H1 (cell line): ENCODE measurements around the gene COMT.

Experiments used
- ASH2L ChIP-seq: fragments of 200-600, 300-600 bp; sonication (generic); IDR thresholded peaks from one replicate; pipeline ENCODE4 v1.7.1; 2017; ENCODE audit warnings: low read length
- CHD2 ChIP-seq: IDR thresholded peaks from 2 replicates; pipeline ENCODE4 v1.6.1; 2012; ENCODE audit warnings: low read length, improper control_type of control experiment
- MAFK ChIP-seq: IDR thresholded peaks from 2 replicates; pipeline ENCODE4 v1.6.1; 2012; ENCODE audit warnings: low read depth, mild to moderate bottlenecking, improper control_type of control experiment, low read length
- NANOG ChIP-seq: IDR thresholded peaks from 2 replicates; pipeline ENCODE4 v1.6.1; 2011; ENCODE audit warnings: low read length, low read depth, mild to moderate bottlenecking, inconsistent platforms; ENCODE audit not compliant: insufficient read depth, poor library complexity, severe bottlenecking
- PHF8 ChIP-seq: fragments of 200-600 bp; sonication (generic); conservative IDR thresholded peaks from 2 replicates; pipeline ENCODE4 v1.7.1; 2012; ENCODE audit warnings: low read depth, mild to moderate bottlenecking, inconsistent platforms, low read length, moderate library complexity
- POLR2A ChIP-seq, 2 experiments: IDR thresholded peaks; 1 replicate in 1 of 2; 2 replicates in 1 of 2; pipeline ENCODE4 v1.6.1; 2011; ENCODE audit warnings: low read depth in 2 of 2, low read length in 2 of 2, mild to moderate bottlenecking in 2 of 2; ENCODE audit errors: control extremely low read depth in 1 of 2
- POLR2AphosphoS5 ChIP-seq: IDR thresholded peaks from 2 replicates; pipeline ENCODE4 v1.6.1; 2011; ENCODE audit warnings: low read depth, low read length
- TAF1 ChIP-seq: IDR thresholded peaks from 2 replicates; pipeline ENCODE4 v1.6.1; 2011; ENCODE audit warnings: mild to moderate bottlenecking, low read depth, low read length
- TF ChIP-seq, protein P1 (sequence below), 3 experiments: IDR thresholded peaks; 1 replicate in 2 of 3; 2 replicates in 1 of 3; pipeline versions ENCODE4 v1.5.1 to v1.6.1; 2011; ENCODE audit warnings: low read length in 3 of 3, mild to moderate bottlenecking in 3 of 3, inconsistent platforms in 2 of 3, low read depth in 1 of 3, moderate library complexity in 1 of 3; ENCODE audit not compliant: insufficient read depth in 1 of 3; ENCODE audit errors: control extremely low read depth in 1 of 3

DNA sequence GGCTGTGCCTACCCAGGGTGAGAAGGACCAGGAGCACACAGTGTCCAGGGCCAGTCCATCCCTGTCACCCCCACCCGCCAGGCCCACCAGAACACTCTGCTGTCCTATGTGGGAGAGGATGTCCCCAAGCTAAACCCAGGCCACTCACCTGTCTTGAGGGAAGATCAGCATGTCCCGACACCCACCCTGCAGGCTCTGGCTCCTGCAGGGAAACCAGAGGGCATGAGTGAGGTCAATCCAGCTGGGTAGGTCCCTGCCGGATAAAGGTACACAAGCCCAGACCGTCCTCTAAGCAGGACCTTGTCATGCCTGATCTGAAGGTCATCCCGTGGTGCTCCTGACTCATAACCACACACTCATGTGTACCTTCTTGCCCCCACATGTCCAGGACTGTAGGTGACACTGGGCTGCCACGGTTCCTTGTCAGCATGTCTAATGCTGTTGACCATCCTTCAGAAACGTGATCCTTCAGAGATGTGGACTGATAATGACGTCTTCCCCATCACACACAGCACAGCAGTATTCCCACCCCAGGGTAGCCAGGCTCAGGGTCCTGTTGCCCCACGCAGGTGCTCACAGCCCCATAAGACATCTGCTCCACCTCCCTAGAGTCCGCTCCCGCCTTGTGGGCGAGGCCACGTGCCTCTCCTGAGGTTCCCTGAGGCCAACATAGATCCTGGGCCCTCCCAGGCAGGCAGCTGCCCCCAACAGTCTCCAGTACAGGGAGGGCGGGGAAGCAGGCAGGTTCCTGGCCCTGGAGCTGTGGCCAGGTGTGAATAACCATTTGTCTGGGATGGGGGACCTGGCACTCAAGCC is 68.9 kb downstream of the COMT start:
- TF ChIP-seq, protein P1, sequence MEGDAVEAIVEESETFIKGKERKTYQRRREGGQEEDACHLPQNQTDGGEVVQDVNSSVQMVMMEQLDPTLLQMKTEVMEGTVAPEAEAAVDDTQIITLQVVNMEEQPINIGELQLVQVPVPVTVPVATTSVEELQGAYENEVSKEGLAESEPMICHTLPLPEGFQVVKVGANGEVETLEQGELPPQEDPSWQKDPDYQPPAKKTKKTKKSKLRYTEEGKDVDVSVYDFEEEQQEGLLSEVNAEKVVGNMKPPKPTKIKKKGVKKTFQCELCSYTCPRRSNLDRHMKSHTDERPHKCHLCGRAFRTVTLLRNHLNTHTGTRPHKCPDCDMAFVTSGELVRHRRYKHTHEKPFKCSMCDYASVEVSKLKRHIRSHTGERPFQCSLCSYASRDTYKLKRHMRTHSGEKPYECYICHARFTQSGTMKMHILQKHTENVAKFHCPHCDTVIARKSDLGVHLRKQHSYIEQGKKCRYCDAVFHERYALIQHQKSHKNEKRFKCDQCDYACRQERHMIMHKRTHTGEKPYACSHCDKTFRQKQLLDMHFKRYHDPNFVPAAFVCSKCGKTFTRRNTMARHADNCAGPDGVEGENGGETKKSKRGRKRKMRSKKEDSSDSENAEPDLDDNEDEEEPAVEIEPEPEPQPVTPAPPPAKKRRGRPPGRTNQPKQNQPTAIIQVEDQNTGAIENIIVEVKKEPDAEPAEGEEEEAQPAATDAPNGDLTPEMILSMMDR (IDR thresholded peaks at IDR 0.05; ENCODE audit: control extremely low read depth in 1 of 3, insufficient read depth in 1 of 3, low read depth in 1 of 3, low read length in 3 of 3), result no peak
- TF ChIP-seq POLR2A (IDR thresholded peaks at IDR 0.05; ENCODE audit: control extremely low read depth in 1 of 2, low read depth in 2 of 2, low read length in 2 of 2), result no peak
- no peak for TF ChIP-seq PHF8
- no peak for TF ChIP-seq POLR2AphosphoS5
- no peak for TF ChIP-seq ASH2L
- no peak for TF ChIP-seq TAF1
- no peak for TF ChIP-seq CHD2
- no peak for TF ChIP-seq NANOG
- TF ChIP-seq MAFK, result no peak
